ENCODE measurements around the gene PHF11.

Gene PHF11

DNA sequence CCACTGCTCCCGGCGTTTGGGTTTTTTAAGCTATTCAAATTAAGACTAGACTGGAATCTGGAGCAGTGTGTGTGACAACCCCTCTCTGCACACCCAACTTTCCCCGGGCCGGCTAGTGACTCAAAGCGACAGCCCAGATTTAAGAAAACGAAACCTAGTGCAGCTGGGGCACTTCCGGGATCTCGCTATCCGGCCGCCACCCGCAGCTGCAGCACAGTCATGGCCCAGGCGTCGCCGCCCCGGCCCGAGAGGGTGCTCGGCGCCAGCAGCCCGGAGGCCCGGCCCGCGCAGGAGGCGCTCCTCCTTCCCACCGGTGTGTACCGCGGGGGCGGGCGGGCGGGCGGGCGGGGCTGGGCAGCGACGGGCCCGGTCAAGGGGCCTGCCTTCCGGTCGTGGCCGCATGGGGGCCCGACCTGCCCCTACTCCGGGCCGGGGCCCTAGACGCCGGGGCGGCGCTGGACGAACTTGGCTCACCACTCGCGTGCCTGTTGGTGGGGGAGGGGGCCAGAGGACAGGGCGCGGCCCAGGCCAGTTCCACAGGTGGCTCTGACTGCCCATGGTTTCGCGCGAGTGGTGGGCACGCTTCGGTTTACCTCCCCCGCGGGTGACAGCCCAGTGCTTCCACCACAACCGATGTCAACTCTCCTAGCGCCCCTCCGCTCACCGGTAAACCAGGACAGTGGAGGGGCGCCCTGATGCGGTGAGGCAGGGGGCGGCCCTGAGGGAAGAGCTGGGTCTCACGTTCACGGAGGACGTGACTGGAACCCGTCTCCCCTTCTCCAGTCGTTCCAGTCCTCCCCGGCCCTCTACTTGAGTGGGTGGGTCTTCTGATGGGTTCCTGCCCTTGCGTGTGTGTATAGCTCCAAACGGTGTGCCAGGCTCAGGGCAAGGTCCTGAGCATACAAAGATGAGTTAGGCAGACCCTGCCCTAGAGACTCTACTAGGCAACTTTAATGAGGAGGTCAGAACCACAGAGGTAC, at the start of gene PHF11:
TSS of gene PHF11 (plus strand) at position 171 of the 980 bp plus-strand sequence. CDS start at position 220, 49 bp downstream.
- peak; percentile 90 for DNase-seq (ENCODE audit: low spot score)

DNA sequence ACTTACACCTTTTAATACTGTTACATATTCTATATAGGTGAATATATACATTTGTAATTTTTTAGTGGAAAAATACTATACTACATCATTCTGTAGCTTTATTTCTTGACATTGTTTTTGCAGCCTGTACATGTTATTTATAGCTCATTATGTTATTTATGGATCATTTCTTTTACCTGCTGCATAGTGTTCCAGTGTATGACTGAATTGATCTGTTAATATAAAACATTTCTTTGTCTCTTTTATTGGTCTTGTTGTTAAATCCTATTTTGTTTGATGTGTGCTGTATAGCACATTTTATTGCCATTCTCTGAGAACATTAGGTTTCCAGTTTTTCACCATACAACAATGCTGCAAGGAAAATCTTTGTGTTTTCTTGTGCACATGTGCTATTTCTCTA, 49.3 kb upstream of the PHF11 start:
- no peak for DNase-seq (ENCODE audit: low spot score)

DNA sequence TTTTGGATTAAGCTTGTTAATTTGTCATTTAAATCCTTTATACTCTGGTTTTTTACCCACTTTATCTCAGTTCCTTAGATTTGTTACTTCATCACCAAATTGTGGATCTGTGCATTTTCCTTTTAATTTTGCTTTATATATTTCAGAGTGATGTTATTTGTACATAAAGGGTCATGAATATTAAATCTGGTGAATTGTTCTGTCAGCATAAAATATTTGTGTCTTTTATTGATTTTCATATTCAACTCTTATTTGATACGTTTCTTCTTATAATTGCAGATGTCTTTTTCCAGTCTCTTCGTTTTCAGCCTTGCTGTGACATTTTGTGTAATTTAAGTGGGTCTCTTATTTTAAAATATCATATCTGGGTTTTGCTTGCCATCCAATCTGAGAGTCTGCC, 47.0 kb upstream of the PHF11 start:
- no peak for DNase-seq (ENCODE audit: low spot score)

DNA sequence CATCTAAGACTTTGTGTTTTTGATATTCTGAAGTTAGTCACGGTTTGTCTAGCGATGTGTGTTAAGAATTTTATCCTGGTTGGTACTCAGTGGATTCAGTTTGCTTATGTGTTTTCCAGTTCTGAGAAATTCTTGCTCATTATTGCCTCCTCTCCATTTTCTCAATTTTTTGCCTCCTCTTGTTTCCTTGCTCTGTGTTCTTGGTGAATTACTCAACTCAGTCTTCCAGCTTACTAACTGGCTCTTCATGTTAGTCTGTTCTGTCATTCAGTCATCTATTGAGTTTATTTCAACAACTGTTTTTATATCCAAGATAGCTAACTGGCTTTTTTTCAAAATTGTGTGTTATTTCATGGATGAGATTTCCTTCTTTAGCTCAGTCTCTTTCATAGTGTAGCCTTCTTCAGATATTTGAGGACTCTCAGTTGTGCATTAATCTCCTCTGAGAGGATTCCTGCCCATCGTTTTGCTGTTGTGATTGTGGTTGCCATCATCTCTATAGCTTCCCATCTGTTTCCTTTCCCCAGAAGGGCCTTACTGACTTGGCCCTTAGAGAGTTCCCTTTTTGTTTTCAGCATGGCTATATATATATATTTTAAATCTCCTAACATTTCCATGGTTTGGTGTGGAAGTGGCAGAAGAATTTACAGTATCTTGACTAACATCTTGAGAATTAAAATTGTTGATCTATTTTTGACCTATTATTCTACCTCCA, 45.5 kb upstream of the PHF11 start:
- DNase-seq (ENCODE audit: low spot score) = peak; percentile 14

DNA sequence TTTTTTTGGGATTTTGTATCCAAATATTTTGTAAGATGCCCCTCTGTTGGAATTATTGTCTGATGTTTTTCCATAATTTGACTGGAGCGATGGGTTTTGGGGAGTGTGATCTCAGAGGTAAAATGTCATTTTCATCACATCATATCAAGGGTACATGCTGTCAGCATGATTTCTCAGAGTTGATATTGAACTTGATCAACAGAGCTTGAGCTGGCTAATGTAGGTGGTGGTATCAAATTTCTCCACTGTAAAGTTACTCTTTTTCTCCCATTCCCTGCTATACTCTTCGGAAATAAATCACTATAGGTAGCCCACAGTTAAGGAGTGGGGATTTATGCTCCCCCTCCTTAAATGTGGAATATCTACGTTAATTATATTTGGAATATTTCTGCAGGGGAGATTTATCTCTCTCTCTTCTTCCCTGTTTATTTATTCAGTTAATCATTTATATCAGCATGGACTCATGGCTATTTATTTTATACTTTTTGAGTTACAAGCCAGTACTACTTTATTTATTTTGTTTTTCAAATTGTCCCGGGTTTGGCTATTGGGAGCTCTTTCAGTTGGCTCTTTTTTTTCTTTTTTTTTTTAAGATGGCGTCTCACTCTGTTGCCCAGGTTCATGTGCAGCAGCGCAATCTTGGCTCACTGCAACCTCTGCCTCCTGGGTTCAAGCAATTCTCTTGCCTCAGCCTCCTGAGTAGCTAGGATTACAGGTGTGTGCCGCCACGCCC, 42.9 kb upstream of the PHF11 start:
- DNase-seq (ENCODE audit: low spot score) = no peak

DNA sequence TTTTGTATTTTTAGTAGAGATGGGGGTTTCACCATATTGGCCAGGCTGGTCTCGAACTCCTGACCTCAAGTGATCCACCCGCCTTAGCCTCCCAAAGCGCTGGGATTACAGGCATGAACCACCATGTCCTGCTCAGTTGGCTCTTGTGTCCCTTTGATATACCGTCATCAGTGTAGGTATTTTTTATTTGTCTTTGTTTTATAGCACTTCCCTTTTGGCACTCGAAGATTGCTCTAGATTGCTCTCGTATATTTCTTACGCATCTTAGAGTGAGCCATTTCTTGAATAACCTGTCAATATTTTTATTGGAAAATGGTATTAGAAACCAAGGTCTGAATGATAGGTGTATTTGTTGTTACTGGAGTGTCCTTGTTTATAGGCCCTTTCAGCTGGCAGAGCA, 42.3 kb upstream of the PHF11 start:
- no peak for DNase-seq (ENCODE audit: low spot score)

DNA sequence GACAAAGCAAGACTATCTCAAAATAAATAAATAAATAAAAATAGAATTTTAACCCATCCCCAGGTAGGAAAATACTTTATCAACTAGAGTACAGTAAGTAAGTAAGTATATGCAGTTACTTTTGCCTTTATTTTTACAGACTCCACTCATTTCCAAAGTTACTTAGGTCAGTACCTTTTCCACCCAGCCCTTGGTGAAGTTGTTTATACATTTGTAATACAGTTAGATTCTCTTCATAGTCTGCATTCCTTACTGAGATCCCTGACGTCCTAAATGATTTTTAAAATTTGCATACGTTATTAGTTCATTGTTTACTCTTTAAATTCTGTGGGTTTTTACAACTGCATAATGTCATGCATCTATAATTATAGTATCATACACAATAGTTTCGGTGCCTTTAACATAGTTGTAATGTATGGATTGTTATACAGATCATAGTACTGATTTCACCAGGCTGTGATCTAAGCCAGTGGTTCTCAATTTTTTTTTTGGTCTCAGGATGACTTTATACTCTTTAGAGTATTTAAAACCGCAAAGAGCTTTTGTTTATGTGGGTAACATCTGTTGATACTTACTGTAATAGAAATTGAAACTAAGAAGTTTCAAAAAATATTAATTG, 41.3 kb upstream of the PHF11 start:
- DNase-seq (ENCODE audit: low spot score) = peak; percentile 16

DNA sequence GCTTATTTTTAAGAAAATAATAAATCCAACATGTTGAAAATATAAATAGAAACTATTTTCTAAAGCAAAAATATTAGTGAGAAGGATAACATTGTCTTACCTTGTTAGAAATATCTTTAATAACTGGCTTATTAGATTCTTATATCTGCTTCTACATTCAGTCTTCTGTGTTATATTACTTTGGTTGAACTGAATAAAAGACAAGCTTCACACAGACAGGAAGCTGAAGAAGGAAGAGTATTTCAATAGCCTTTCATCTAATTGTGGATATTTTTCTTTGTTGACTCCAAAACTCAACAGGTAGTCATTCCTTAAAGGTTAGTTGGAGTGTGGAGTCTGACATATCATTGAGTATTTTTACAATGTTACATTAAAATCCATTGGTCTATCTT, 40.8 kb upstream of the PHF11 start:
- no peak for DNase-seq (ENCODE audit: low spot score)

DNA sequence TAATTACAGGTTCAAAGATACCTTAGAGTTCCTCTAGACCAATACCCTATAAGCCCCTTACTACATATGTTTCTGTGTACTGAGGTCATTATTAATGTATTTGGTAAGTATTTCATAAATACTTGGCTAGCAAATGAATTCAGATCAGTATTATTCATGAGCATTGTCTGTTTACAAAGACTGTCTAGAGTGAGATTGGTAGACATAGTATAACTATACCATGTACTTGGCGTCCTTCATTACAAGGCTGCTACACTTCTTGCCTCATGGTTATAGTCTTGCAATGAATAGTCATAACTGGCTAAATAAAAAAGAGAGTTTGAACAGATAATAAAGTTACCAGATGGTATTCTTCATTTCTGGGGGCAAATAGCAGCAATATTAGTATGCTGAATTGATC, 39.6 kb upstream of the PHF11 start:
- no peak for DNase-seq (ENCODE audit: low spot score)

DNA sequence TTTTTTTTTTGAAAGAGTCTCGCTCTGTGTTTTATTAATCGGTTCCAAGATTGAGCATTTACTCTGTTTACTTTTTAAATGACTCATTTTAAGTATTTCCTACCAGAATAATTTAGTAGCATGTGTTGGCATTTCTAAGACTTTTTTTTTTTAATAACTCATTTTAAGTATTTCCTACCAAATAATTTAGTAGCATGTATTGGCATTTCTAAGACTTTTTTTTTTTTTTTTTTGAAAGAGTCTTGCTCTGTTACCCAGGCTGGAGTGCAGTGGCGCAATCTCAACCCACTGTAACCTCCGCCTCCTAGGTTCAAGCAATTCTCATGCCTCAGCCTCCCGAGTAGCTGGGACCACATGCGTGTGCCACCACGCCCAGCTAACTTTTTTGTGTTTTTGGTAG, 38.5 kb upstream of the PHF11 start:
- DNase-seq (ENCODE audit: low spot score) = no peak

DNA sequence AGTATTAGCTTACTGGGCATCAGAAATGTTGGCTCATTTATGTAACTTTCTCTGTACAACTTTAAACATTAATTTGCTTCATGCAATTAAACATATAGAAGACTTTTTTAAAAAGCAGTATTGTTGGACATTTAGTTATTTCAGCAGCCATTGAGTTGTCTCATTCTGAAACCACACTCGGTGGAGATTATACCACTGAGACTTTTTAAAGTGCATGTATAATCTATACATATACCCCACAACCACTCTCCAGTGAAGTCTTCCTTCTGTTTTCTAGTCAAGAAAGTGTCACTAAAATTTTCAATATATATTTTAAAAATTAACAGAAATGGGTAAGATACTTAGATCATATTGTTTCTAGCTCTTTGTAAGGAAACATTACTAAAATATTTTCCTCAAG, 36.2 kb upstream of the PHF11 start:
- no peak for DNase-seq (ENCODE audit: low spot score)

DNA sequence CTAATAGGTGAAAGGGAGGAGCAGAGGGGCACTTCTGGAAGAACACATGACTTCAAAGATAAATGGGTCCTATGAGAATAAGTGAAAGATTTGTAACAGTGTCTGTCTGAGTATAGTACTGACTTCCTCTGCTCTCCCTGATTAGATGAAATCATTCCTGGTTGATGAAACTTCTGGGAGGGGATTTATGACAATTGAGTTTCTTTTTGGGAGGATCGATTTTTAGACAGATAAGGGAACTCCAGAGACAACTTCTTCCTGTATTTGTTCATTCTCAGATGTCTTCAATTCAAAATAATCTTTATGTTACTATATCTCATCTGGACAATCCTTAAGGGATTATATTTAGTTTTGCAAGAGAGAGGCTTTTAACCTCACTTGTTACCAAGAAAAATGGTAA, 31.7 kb upstream of the PHF11 start:
- DNase-seq (ENCODE audit: low spot score) = no peak

DNA sequence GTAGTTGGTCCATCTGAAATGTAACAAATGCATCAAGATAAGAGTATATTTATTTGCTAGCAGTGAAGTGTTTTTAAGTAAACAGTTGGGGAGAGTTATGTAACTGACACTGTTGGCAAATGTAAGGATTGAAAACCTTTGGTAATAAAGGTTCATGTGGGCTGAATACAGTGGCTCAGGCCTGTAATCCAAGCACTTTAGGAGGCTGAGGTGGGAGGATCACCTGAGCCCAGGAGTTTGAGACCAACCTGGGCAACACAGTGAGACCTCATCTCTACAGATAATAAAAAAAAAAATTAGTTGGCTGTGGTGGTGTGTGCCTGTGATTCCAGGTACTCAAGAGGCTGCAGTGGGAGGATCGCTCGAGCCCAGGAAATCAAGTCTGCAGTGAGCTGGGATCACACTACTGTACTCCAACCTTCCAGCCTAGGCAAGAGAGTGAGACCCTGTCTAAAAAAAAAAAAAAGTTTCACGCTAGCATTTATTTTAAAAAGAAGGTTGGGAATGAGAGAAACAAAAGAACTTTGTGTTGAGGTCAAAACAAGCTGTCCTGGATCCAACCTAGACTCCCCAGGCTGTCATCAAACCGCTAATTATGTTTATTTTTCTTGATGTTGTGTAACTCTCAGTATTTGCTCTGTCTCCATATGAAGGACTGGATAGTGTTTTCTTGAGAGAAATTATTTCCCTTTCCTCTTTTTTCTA, 31.0 kb upstream of the PHF11 start:
- no peak for DNase-seq (ENCODE audit: low spot score)

DNA sequence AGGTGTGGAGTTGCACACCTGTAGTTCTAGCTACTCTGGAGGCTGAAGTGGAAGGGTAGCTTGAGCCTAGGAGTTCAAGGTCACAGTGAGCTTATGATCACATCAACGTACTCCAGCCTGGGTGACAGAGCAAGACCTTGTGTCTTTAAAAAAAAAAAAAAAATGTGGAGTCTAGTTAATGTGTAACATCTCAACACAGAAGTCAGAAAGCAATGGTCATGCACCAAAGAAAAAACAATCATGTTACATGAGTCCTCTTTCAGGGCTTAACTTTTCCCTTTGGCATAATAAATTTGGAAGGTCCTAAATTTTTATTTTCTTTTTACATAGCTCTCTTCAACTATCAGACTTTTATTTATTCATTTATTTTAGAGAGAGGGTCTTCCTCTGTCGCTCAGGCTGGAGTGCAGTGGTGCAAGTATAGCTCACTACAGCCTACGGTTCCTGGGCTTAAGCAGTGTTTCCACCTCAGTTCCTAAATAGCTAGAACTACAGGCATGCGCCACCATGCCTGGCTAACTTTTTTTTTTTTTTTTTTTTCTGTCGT, 29.4 kb upstream of the PHF11 start:
- no peak for DNase-seq (ENCODE audit: low spot score)

DNA sequence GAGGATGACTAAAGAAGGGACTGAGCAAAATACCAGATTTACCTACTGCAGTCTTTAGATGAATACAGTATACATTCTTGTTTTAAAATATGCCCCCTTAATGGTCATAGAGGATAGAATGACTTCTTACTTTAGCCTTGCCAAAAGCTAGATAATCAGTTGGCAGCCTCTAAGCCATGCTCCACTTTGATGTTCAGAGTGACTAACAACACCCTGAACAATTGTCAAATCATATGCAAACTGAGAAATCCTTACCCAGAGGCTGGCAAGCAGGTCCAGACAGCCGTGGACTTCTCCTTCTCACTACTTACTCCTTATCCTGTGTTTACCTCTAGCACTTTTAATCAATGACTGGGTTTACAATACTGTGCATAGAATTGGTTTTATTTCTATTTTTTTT, 23.6 kb upstream of the PHF11 start:
- no peak for DNase-seq (ENCODE audit: low spot score)

DNA sequence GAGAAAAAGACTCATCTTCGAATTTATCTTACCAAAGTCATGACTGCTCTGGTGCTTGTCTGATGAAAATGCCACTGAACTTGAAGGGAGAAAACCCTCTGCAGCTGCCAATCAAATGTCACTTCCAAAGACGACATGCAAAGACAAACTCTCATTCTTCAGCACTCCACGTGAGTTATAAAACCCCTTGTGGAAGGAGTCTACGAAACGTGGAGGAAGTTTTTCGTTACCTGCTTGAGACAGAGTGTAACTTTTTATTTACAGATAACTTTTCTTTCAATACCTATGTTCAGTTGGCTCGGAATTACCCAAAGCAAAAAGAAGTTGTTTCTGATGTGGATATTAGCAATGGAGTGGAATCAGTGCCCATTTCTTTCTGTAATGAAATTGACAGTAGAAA, 19.2 kb upstream of the PHF11 start:
- no peak for DNase-seq (ENCODE audit: low spot score)

DNA sequence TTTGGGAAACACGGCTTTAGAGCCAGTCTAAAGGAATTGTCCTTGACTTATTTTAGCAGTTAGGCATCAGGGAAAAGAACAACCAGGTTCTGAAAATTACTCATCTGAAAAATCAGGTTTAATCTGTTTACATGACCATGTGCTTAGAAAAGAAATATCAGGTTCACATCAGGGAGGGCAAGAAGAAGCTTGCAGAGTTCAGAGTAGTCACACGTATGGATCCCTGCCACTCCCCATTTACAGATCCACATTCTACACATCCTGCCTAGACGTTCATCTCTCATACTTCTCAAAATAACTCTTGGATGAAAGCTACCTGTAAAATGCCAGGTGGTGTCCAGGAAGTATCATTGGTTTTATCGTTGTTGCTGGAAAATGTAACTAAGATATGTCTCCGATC, 14.0 kb upstream of the PHF11 start:
- no peak for DNase-seq (ENCODE audit: low spot score)

DNA sequence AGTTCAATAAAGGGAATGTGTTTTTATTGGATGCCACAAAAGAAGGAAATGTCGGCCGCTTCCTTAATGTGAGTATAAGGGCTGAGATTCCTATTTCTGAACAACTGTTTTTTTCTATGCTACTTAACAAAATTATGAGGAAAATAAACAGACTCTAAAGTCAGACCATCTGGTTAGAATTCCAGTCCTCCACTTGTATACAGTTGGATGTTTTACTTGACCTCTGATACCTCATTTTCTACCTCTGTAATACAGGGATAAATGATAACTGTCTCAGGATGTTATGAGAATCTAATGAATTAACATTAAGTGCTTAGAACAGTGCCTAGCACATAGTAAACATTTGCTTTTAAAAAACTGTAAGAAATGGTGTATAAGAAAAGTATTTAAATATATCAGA, 7.2 kb upstream of the PHF11 start:
- DNase-seq (ENCODE audit: low spot score) = no peak

DNA sequence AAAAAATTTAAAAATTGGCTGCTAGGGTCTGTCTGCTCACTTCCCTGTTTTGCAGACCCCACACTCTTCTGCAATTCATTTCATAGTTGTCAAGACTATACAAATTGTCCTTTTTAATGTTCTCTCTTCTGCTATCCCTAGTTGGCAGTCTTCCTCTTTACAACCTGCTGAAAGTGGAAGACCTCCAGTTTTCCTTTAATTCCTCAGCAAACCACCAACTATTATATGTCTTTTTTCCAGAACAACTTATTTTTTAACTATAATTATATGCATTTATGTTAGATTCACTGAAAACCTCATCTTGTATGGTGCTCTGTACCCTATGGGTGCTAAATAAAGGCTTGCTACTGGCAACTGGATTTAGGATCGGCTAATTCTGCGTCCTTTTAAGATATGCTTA, 1.1 kb upstream of the PHF11 start:
- no peak for DNase-seq (ENCODE audit: low spot score)

DNA sequence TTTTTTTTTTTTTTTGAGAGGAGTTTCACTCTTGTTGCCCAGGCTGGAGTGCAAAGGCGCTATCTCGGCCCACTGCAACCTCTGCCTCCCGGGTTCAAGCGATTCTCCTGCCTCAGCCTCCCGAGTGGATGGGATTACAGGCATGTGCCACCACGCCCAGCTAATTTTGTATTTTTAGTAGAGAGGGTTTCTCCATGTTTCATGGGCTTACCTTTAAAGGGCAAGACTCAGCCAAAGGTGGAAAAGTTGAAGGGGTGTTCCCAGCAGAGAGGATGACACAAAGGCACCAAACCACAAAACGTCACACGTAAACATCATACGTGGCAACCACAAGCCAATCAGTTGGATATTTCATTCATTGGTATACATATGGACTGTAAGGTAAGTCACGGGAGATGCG, 1.1 kb downstream of the PHF11 start:
- peak; percentile 55 for DNase-seq (ENCODE audit: low spot score)

DNA sequence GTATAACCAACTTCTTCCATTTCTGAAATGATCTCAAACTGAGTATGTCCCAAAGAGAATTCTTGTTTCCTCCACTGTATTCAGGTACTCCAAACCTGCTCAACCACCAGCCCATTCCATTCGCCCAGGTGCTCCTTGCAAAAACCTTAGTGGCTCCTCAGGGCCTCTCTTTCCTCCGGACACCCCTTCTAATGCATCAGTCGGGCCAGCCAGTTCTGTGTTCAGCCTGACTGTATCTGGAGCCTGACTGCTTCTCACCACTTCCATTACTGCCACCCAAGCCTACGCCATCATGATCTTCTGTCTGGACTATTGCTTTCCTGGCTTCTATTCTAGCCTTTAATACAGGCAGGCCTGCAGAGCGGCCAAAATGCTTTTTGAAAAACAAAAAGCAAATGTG, 1.5 kb downstream of the PHF11 start:
- no peak for DNase-seq (ENCODE audit: low spot score)

Measured in CD4-positive, alpha-beta T cell treated with Interleukin-15 for 4 hours (primary cell).